K562 (cell line): Measurements from ENCODE around the gene MYOM1. TPM values are rescaled to one million over a fixed set of nuclear protein-coding genes. Genes with fewer than 3 reads are reported as not detected.
"Not testable (repeated sequence)": the region's sequence is repeated elsewhere in the genome, so short reads cannot be mapped to it uniquely, and the experiment has no call there.

ENCODE experiments used
- ATAC-seq: fragments of 200-7000 bp; cut with Tn5 transposase; 3 replicates; pipeline ENCODE4 v1.9.1; 2020; ENCODE audit warnings: moderate library complexity
- BruUV-seq: library from RNA; stranded (reverse); fragments of 400-500 nt; replicated peaks from 2 replicates; lab custom pipeline; 2021; lab: Mats Ljungman, UMichigan
- CTCF ChIA-PET: fragments of 300-600 bp; formaldehyde crosslinking; extraction: SDS; loops from one replicate; lab custom pipeline; 2021; ENCODE audit warnings: low intra/inter-chr PET ratio; lab: Yijun Ruan, JAX
- POLR2A ChIA-PET: fragments of 300-600, 350-650 bp; sonication (Branson Sonifier 250); formaldehyde crosslinking; extraction: SDS; loops from one replicate; lab custom pipeline; 2021; ENCODE audit warnings: antibody characterized with exemption, inconsistent platforms; lab: Yijun Ruan, JAX
- DNase-seq, 4 experiments: peaks; one replicate each; pipeline versions ENCODE4 v3.0.0 to v3.0.0-alpha.2; 2011 to 2018; ENCODE audit warnings: low spot score in 3 of 4, mixed read lengths in 3 of 4; ENCODE audit errors: extremely low read depth in 1 of 4
- FAIRE-seq: peaks from 2 replicates; lab custom pipeline; 2011; peaks lifted over from hg19 to GRCh38; lab: Jason Lieb, UNC
- H2AFZ ChIP-seq: 2 replicates; pipeline ENCODE4 v1.6.0; 2011; ENCODE audit warnings: low read depth, low read length, control low read depth, inconsistent platforms
- H3K27ac ChIP-seq: fragments of 200-600 bp; 3 replicates; pipeline ENCODE4 v1.8.0; 2011; ENCODE audit warnings: low read depth, mild to moderate bottlenecking, control low read depth, inconsistent platforms, low read length, moderate library complexity, mixed read lengths; ENCODE audit errors: extremely low read depth
- H3K27me3 ChIP-seq, 2 experiments: fragments of 300-600 bp in 1 of 2; 2 replicates in 1 of 2; 3 replicates in 1 of 2; pipeline versions ENCODE4 v1.6.0 to v1.8.0; 2011; ENCODE audit warnings: inconsistent platforms in 2 of 2, low read length in 2 of 2, mild to moderate bottlenecking in 1 of 2, mixed read lengths in 1 of 2, moderate library complexity in 1 of 2; ENCODE audit not compliant: control insufficient read depth in 2 of 2, insufficient read depth in 2 of 2
- H3K36me3 ChIP-seq: fragments of 300-600 bp; 3 replicates; pipeline ENCODE4 v1.8.0; 2011; ENCODE audit warnings: mild to moderate bottlenecking, low read length, inconsistent platforms; ENCODE audit not compliant: control insufficient read depth, insufficient read depth
- H3K4me1 ChIP-seq, 2 experiments: fragments of 200-600 bp in 1 of 2; replicated peaks in 1 of 2; 2 replicates in 1 of 2; 3 replicates in 1 of 2; pipeline versions ENCODE4 v1.5.1 to v1.8.0; 2011; ENCODE audit warnings: inconsistent platforms in 2 of 2, low read length in 2 of 2, mild to moderate bottlenecking in 1 of 2, mixed read lengths in 1 of 2, moderate library complexity in 1 of 2; ENCODE audit not compliant: control insufficient read depth in 2 of 2, insufficient read depth in 2 of 2
- H3K4me2 ChIP-seq: 2 replicates; pipeline ENCODE4 v1.6.1; 2011; ENCODE audit warnings: low read length, control low read depth, inconsistent platforms, mixed read lengths; ENCODE audit not compliant: insufficient read depth
- H3K4me3 ChIP-seq: fragments of 200-600 bp; sonication (generic), shearing (Covaris generic); 2 replicates; pipeline ENCODE4 v1.5.1; 2016; ENCODE audit warnings: control low read depth, inconsistent platforms
- H3K79me2 ChIP-seq: fragments of 200-600 bp; 3 replicates; pipeline ENCODE4 v1.8.0; 2011; ENCODE audit warnings: low read length, inconsistent platforms; ENCODE audit not compliant: control insufficient read depth, insufficient read depth
- H3K9ac ChIP-seq, 2 experiments: 2 replicates each; pipeline versions ENCODE4 v1.6.0 to v1.6.1; 2011; ENCODE audit warnings: low read depth in 2 of 2, low read length in 2 of 2, control low read depth in 1 of 2, inconsistent platforms in 1 of 2, mild to moderate bottlenecking in 1 of 2, mixed read lengths in 1 of 2; ENCODE audit not compliant: insufficient read depth in 1 of 2
- H3K9me1 ChIP-seq: one replicate; pipeline ENCODE4 v1.6.0; 2011; ENCODE audit warnings: inconsistent platforms, mild to moderate bottlenecking, low read length, moderate library complexity; ENCODE audit not compliant: control insufficient read depth, insufficient read depth
- H3K9me3 ChIP-seq: replicated peaks from 2 replicates; pipeline ENCODE4 v1.5.1; 2011; ENCODE audit warnings: low read depth, low read length, inconsistent platforms; ENCODE audit not compliant: control insufficient read depth, insufficient read depth
- H4K20me1 ChIP-seq: replicated peaks from 2 replicates; pipeline ENCODE4 v1.6.1; 2011; ENCODE audit warnings: low read length, inconsistent platforms, mixed read lengths; ENCODE audit not compliant: control insufficient read depth, insufficient read depth
- ARID1B ChIP-seq: fragments of 450-650 bp; IDR thresholded peaks from 2 replicates; pipeline ENCODE4 v1.6.1; 2016; ENCODE audit warnings: antibody characterized with exemption, mild to moderate bottlenecking, inconsistent platforms
- CBFA2T3 ChIP-seq: fragments of 450-650 bp; IDR thresholded peaks from 2 replicates; pipeline ENCODE4 v1.6.1; 2017
- CREB3 ChIP-seq: fragments of 450-650 bp; conservative IDR thresholded peaks from 2 replicates; pipeline ENCODE4 v1.6.1; 2016; ENCODE audit warnings: missing genetic modification characterization, low read depth, mild to moderate bottlenecking, missing compliant biosample characterization, moderate library complexity
- DDX20 ChIP-seq: fragments of 450-650 bp; IDR thresholded peaks from 2 replicates; pipeline ENCODE4 v1.6.1; 2016; ENCODE audit warnings: missing genetic modification characterization, low read depth, mild to moderate bottlenecking, missing compliant biosample characterization, moderate library complexity
- DPF2 ChIP-seq: fragments of 450-650 bp; IDR thresholded peaks from 2 replicates; pipeline ENCODE4 v1.6.1; 2016
- L3MBTL2 ChIP-seq: fragments of 450-650 bp; IDR thresholded peaks from 2 replicates; pipeline ENCODE4 v1.6.1; 2016; ENCODE audit warnings: mild to moderate bottlenecking, moderate library complexity
- MNT ChIP-seq, 2 experiments: fragments of 450-650 bp; conservative IDR thresholded peaks; 2 replicates each; pipeline ENCODE4 v1.6.1; 2017; ENCODE audit warnings: mild to moderate bottlenecking in 2 of 2, moderate library complexity in 2 of 2
- PTTG1 ChIP-seq: fragments of 450-650 bp; IDR thresholded peaks from 2 replicates; pipeline ENCODE4 v1.6.1; 2016; ENCODE audit warnings: low read depth, mild to moderate bottlenecking, missing genetic modification characterization, missing compliant biosample characterization
- SMARCC2 ChIP-seq: fragments of 450-650 bp; IDR thresholded peaks from 2 replicates; pipeline ENCODE4 v1.6.1; 2017; ENCODE audit warnings: antibody characterized with exemption, moderate library complexity, mild to moderate bottlenecking, low read depth
- SOX6 ChIP-seq: fragments of 450-650 bp; IDR thresholded peaks from 2 replicates; pipeline ENCODE4 v1.6.1; 2014; ENCODE audit warnings: mild to moderate bottlenecking
- ZNF311 ChIP-seq: fragments of 250-450 bp; sonication (Bioruptor Pico); IDR thresholded peaks from 2 replicates; pipeline ENCODE4 v1.4.0; 2020; ENCODE audit warnings: mild to moderate bottlenecking, moderate library complexity
- ZNF592 ChIP-seq: fragments of 450-650 bp; IDR thresholded peaks from 2 replicates; pipeline ENCODE4 v1.6.1; 2017; ENCODE audit warnings: antibody characterized with exemption, mild to moderate bottlenecking
- ZNF740 ChIP-seq, 3 experiments: fragments of 200-800 bp in 1 of 3; sonication (Bioruptor generic) in 1 of 3; sonication (generic) in 1 of 3; formaldehyde crosslinking in 1 of 3; IDR thresholded peaks; 2 replicates each; pipeline versions ENCODE4 v1.6.1 to v1.8.0; 2016 to 2022; ENCODE audit warnings: mild to moderate bottlenecking in 2 of 3, missing compliant biosample characterization in 2 of 3, missing genetic modification characterization in 2 of 3, missing genetic modification reagents in 1 of 3
- WGBS: fragments of 100-300 bp; shearing (Covaris generic); methylation state at CpG from one replicate; pipeline ENCODE4 v1.1.6; 2016; ENCODE audit warnings: low coverage, mixed read lengths; ENCODE audit not compliant: insufficient coverage; ENCODE audit errors: missing lambda C conversion rate; 5-methylcytosine and 5-hydroxymethylcytosine counted together
- in situ Hi-C: fragments of 300-500 bp; cut with MboI; formaldehyde crosslinking; loops from 4 replicates; pipeline ENCODE4 v1.15.0; 2018; ENCODE audit warnings: inconsistent platforms, mixed read lengths
- intact Hi-C: fragments of 100-400 bp; cut with micrococcal nuclease; formaldehyde crosslinking; loops from 2 replicates; pipeline ENCODE4 v1.14.2; 2022
- polyA plus RNA-seq, 8 experiments: library from polyadenylated mRNA; depleted of rRNA in 4 of 8; stranded (reverse) in 5 of 8; unstranded in 3 of 8; fragments of >200 nt; fragmentation: Nextera tagmentation in 2 of 8; fragmentation: Illumina TruSeq in 1 of 8; extraction: Ambion mirVana in 2 of 8; extraction: Trizol in 1 of 8; gene quantifications; 2 replicates each; pipeline versions ENCODE4 v1.2.1 to v1.2.3, GENCODE V29; 2011 to 2014; ENCODE audit warnings: inconsistent platforms in 1 of 8, missing spikeins in 1 of 8
- total RNA-seq, 7 experiments: library from RNA; depleted of rRNA in 6 of 7; stranded (reverse); fragments of >200 nt in 6 of 7; fragmentation: Illumina TruSeq in 2 of 7; extraction: Trizol in 2 of 7; gene quantifications; 2 replicates each; pipeline versions ENCODE4 v1.2.1 to v1.2.3, GENCODE V29; 2011 to 2021; ENCODE audit warnings: low replicate concordance in 1 of 7

Gene MYOM1
- total and polyA plus RNA-seq, 9 of the 15 experiments (the other 6 are each of a cell fraction or from before 2014, with no cell fraction given), result 0.01 to 0.62 (median 0.25) TPM

- in situ Hi-C loops; H3K9me3 ChIP-seq; FAIRE-seq; H3K4me3 ChIP-seq; BruUV-seq; H3K79me2 ChIP-seq; H3K9ac ChIP-seq; H4K20me1 ChIP-seq; H3K9me1 ChIP-seq; H3K4me1 ChIP-seq; H3K4me2 ChIP-seq; intact Hi-C loops; DNase-seq; H3K27me3 ChIP-seq; H3K27ac ChIP-seq; CTCF ChIA-PET; H3K36me3 ChIP-seq; TF ChIP-seq ZNF740 (CRISPR knock-in tag; IDR thresholded peaks at IDR 0.05): not testable (repeated sequence)
- peak overlapping the region; percentile 51; the same call in 1 of the 2 replicates for H2AFZ ChIP-seq
- POLR2A ChIA-PET, result interaction anchor here (1.0 kb wide), 1 partner anchor 11 kb away, joined by 3 read pairs; no protein-coding TSS in a partner anchor
- WGBS, result no CpG with 5 or more reads among the region's 8 CpGs
- ATAC-seq, result peak; percentile 25; the same call in 2 of the 3 replicates
- TF ChIP-seq SOX6, result 0 out of 2 replicates have a peak, but pooled peaks have one; percentile 26
- TF ChIP-seq SMARCC2, result 0 out of 2 replicates have a peak, but pooled peaks have one; percentile 29
- 0 out of 2 replicates have a peak, but pooled peaks have one; percentile 53 for TF ChIP-seq CREB3
- TF ChIP-seq ZNF311 (CRISPR knock-in tag), result 0 out of 2 replicates have a peak, but pooled peaks have one; percentile 42
- TF ChIP-seq L3MBTL2, result 0 out of 2 replicates have a peak, but pooled peaks have one; percentile 28
- TF ChIP-seq DDX20 (tag), result 0 out of 2 replicates have a peak, but pooled peaks have one; percentile 45
- 0 out of 4 replicates have a peak, but pooled peaks of 1 of the 2 experiments have one; percentile 30 for TF ChIP-seq MNT (conservative IDR thresholded peaks at IDR 0.05)
- peak; percentile 77 for TF ChIP-seq CBFA2T3
- TF ChIP-seq ARID1B, result peak; percentile 43
- 0 out of 2 replicates have a peak, but pooled peaks have one; percentile 50 for TF ChIP-seq PTTG1 (tag)
- TF ChIP-seq ZNF592, result peak; percentile 88; the same call in 1 of the 2 replicates
- peak in 1 of 2 experiments; percentile 62; a peak in 1 of 4 replicates for TF ChIP-seq ZNF740 (tag; IDR thresholded peaks at IDR 0.05)
- TF ChIP-seq DPF2, result 0 out of 2 replicates have a peak, but pooled peaks have one; percentile 31
Measured at GRCh38 chr18:3049897-3050454, 169.8 kb downstream of the MYOM1 start.
